HEK293T (cell line): ENCODE data around the gene ACP7.

Source experiments
- FOXM1 ChIP-seq: fragments of 450-650 bp; IDR thresholded peaks from 2 replicates; pipeline ENCODE4 v1.6.1; 2017; ENCODE audit warnings: mild to moderate bottlenecking, borderline replicate concordance
- LEF1 ChIP-seq: fragments of 450-650 bp; IDR thresholded peaks from 2 replicates; pipeline ENCODE4 v1.6.1; 2017; ENCODE audit warnings: mild to moderate bottlenecking, borderline replicate concordance
- SP1 ChIP-seq: fragments of 450-650 bp; IDR thresholded peaks from 2 replicates; pipeline ENCODE4 v1.6.1; 2017

GRCh38 chr19:39083599-39083982, 577 bp upstream of the ACP7 start:
- TF ChIP-seq FOXM1 = no peak
- TF ChIP-seq LEF1 = no peak
- TF ChIP-seq SP1 = no peak
